HG03442 (cell line): Measurements from ENCODE around the gene PI4KA.
"Not testable (repeated sequence)": the region's sequence is repeated elsewhere in the genome, so short reads cannot be mapped to it uniquely, and the experiment has no call there.

Experiments used
- ATAC-seq: cut with Tn5 transposase; IDR thresholded peaks from one replicate; pipeline ENCODE4 v1.9.1; 2021; ENCODE audit warnings: mild to moderate bottlenecking, moderate library complexity; ENCODE audit not compliant: unreplicated experiment

The PI4KA gene

DNA sequence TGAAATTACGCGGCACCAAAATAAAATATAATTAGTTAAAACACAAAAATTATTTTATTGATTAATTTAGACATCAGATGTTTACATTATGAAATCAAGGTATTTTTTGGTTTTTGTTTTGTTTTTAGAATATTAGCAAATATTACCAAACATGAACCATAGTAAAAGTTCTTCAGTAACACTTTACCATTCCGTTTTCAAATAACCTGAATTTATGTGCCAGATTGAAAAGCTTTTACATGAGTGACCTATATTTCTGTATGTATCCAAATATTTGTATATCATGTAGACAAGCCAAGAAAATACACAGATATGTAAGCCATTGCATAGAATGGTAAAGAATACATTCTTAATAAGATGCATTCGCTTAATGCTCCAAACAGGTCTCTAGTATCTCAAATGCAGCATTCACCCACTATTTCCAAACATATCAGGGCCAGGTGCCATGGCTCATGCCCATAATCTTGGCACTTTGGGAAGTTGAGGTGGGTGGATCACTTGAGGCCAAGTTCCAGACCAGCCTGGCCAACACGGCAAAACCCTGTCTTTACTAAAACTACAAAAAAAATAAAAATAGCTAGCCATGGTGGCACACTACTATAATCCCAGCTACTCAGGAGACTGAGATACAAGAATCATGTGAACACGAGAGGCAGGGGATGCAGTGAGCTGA lies 187.1 kb downstream of the PI4KA start:
- ATAC-seq = no peak

DNA sequence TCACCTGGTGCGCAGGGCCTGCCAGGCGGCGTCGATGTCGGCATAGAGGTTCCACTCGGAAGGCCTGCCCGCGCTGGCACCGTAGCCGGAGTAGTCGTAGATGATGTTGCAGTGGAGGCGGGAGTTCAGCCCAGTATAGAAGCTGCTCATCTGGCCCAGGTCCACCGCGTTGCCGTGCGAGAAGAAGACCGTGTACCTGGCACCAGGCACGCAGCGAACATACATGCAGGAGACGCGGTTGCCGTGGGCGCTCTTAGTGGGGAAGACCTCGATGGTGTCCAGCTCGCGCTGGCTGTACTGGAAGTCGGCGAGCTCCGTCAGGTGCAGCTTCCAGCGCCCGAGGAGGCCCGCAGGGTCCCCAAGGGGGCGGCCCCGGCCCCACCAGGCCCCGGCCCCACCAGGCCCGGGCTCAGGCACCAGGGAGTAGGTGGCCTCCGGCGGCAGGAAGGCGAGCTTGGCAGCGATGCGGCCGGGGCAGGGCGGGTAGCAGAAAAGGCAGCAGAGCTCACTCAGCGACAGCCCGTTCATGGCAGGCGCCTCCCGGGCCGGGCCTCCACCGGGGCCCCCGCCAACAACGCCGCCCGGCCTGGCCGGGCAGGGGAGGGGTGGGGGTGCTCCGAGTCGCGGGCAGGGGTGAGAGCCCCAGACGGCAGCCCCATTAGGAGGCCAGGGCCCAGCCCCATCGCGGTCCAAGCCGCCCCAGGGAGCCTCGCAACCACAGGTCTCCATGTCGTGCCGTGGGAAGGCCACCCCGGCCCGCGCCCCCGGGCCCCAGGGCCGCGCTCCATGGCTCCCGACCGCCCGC lies 188.0 kb downstream of the PI4KA start:
- not testable (repeated sequence) for ATAC-seq

DNA sequence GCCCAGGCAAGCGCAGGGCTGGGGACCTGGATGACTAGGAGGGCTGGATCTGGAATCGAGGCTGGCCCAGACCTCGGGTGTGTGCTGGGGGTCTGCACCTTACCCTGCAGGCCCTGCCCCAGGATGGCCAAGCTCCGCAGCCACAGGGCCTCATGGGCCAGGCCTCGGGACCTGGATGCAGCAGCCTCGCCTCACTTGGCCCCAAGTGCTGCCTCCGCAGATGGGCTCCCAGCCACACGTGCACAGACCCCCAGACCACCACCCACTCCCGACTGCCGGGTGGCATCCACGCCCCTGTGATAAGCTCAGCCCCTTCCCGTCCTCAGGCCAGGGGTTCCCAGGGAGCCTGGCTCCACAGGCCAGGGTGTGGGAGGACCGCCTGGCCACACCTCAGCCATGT lies 188.7 kb downstream of the PI4KA start:
- ATAC-seq = not testable (repeated sequence)

DNA sequence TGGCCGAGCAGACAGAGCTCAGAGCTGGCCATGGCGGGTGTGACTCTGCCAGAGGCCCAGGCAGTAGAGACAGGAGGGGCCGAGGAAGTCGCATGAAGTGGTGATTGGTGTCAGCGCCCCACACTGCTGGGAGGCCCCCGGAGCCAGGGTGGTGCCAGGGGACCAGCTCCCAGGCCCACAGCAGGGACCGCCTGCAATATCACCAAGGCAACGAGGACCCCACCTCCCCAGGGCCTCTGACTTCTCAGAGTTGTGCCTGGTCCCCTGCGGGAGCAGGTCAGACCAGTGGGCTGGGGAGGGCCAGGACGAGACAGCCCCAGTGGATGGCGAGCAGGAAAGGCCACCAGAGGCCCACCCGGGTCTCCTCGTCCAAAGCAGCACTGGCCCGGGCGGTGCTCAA lies 189.1 kb downstream of the PI4KA start:
- not testable (repeated sequence) for ATAC-seq

- ATAC-seq = not testable (repeated sequence)
Measured at GRCh38 chr22:20668769-20669168, 189.8 kb downstream of the PI4KA start.

DNA sequence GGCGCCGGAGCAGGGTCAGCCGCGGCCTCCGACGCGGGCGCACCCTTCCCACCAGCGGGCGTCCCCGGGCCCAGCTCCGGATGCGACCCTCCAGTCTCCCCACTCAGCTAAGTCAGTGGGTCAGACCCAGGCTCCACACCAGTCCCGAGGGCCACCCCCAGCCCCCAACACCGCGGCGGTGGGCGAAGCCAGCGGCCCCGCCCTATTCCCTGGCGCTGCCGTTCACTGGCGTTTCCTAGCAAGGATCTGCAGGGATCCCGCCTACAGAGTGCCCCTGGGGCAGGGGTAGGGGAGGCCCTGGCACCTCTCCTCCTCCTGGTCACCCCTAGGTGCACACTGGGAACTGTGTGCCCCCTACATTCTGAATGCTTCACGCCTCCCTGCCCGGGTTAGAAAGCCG lies 190.4 kb downstream of the PI4KA start:
- ATAC-seq = not testable (repeated sequence)

- not testable (repeated sequence) for ATAC-seq
Measured at GRCh38 chr22:20667548-20667947, 191.1 kb downstream of the PI4KA start.

DNA sequence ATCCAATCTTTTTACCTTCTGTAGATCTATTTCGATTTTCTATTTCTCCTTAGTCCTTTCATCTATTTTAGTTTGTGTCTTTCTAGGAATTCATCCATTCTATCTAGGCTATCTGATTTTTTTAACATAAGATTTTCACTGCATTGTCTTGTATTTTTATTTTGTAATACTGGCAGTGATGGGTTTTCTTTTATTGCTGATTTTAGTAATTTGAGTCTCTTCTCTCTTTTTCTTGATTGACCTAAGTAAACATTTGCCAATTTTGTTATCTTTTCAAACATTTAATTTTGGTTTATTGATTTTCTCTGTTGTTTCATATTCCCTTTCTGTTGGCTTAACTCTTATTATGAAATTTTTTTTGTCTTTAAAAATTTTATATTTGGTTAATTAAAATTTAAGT lies 192.1 kb downstream of the PI4KA start:
- ATAC-seq = no peak

DNA sequence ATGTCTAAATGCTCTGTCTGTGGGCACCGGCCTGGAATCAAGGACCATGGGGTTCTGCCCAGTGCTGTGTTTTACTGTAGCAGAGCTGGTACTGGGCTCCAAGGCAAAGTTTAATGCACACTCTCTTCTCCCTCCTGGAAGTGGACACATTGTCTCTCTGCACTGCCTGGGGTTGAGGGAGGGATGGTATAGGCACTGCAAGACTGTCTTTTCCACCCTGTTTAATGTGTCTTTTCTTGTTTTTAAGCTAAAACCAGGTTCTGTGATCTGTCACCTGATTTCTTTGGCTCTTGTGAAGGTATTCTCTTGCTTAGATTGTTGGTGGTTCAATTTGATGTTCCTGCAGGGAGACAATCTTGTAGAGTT lies 194.0 kb downstream of the PI4KA start:
- no peak for ATAC-seq

DNA sequence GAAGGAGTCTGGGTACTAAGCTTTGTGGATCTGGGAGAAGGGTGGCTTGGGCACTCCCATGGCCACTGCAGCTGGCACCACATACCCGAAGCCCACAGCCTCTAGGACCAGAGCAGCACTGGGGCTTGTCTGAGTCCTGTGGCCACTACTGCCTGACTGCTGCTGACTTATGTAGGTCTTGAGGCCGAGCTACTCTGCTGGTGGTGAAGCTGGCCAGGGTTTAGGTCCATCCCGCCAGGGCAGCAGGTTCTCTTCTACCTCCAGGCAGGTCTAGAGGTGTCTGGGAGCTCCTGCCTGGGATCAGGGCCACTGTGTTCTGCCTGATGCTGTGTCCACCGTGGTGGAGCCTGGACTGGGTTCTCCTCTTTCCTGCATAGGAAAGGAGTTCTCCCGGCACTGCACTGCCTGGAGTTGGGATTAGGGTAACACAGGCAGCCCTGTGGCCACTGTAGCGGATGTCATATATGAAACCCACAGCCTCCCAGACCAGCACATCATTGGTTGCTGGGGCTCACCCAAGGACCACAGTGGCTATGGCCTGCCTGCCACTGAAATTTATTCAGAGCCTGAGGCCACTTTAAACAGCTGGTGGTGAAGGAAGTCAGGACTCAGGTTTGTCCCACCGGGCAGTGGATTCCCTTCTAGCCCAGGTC lies 194.5 kb downstream of the PI4KA start:
- no peak for ATAC-seq

DNA sequence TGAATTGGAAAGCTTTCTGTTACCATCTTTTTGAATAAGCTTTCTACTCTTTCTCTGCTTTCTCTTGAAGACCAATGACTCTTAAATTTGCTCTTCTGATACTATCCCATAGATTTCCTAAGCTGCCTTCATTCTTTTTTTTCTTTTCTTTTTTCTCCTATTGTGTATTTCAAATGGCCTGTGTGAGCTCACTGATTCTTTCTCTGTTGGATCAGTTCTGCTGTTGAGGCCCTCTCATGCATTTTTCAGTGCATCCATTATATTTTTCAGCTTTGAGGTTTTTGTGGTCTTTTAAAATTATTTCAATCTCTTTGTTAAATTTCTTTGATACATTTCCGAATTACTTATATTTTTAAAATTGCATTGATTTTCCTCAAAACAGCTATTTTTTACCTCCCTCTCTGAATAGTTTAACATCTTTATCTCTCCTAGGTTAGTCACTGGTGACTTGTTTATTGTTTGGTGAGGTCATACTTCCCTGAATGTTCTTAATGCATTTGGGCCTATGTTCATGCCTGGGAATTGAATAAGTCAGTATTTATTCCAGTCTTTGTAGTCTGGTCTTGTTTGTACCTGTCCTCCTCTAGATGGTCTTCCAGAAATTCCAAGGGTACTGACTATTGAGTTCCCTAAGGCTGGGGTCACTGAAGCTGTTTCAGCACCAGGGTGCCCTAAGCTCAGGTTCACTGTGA lies 195.3 kb downstream of the PI4KA start:
- ATAC-seq = no peak

DNA sequence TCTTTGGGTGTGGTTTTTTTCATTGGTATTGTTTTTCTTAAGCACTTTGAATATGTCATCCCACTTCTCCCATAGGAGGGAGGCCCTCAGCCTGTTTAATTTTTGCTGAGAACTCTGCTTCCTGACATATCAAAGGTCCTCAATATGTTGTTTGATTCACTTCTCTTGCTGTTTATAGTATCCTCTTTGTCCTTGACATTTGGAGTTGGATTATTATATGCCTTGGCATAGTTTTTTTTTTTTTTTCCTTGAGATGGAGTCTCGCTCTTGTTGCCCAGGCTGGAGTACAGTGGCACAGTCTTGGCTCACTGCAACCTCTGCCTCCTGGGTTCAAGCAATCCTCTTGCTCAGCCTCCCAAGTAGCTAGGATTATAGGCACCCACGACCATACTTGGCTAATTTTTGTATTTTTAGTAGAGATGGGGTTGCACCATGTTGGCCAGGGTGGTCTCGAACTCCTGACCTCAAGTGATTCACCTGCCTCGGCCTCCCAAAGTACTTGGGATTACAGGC lies 196.0 kb downstream of the PI4KA start:
- not testable (repeated sequence) for ATAC-seq

DNA sequence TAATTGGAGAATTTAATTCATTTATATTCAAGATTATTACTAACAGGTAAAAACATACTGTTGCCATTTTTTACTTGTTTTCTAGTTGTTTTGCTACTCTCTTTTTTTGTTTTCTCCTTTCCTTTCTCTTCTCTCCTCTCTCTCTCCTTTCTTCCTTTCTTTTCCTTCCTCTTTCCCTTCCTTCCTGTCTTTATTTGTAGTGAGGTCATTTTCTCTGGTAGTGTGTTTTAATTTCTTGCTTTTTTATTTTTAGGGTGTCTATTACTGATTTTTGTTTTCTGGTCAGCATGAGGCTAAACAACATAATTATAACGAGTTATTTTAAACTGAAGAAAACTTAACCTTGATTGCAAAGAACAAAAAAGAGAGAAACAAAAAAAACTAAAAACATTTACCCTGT lies 197.1 kb downstream of the PI4KA start:
- no peak for ATAC-seq

DNA sequence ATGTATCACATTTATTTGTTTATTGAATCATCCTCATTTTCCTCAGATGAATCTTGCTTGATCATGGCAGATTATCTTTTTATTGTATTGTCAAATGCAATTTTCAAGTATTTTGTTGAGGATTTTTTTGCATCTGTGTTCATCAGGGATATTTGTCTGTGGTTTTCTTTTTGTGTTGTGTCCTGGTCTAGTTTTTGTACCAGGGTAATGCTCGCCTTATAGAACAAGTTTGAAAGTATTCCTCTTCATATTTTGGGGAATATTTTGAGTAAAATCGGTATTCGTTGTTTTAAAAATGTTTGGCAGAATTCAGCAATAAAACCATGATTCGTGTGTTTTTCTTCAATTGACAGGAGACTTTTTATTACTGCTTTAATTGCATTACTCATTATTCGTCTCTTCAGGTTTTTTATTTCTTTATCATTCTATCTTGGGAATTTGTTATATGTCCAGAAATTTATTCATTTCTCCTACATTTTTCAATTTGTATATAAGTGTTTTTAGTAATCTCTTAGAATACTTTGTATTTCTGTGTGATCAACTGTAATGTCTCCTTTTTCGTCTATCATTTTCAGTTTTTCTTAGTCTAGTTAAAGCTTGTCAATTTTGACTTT lies 198.1 kb downstream of the PI4KA start:
- no peak for ATAC-seq

- no peak for ATAC-seq
Measured at GRCh38 chr22:20659920-20660319, 198.7 kb downstream of the PI4KA start.

DNA sequence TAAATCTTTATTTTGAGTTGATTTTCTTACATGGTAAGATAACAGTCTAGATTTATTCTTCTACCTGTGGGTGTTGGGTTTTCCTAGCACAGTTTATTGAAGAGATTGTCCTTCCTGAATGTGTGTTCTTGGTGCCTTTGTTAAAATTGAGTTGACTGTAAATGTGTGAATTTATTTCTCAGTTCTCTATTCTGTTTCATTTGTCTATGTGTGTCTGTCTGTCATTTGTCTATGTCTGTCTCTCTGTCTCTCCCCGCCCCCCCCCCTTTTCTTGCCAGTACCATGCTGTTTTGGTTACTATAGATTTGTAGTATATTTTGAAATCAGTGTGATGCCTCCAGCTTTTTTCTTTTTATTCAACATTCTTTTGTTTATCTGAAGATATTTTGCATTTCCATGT lies 199.4 kb downstream of the PI4KA start:
- no peak for ATAC-seq

GRCh38 chr22:20658433-20659222 lies 200.0 kb downstream of the PI4KA start:
- no peak for ATAC-seq

- no peak for ATAC-seq
Measured at GRCh38 chr22:20657963-20658362, 200.6 kb downstream of the PI4KA start.
